CD4-positive, alpha-beta T cell treated with Interferon gamma for 1 hour (primary cell): ENCODE measurements around the gene ZP3.
"Not testable (repeated sequence)": the region's sequence is repeated elsewhere in the genome, so short reads cannot be mapped to it uniquely, and the experiment has no call there.

Experiments used
- DNase-seq: peaks from one replicate; pipeline ENCODE4 v3.0.0-alpha.2; 2020

ZP3 gene

GRCh38 chr7:76407718-76408117 is 17.0 kb upstream of the ZP3 start:
- DNase-seq: no peak

- no peak for DNase-seq
These were observed 16.6 kb upstream of the ZP3 start for GRCh38 chr7:76408121-76408560.

- no peak for DNase-seq
These were observed 15.2 kb upstream of the ZP3 start, which contains the start of gene SSC4D for GRCh38 chr7:76409537-76409936. Gene SSC4D, minus strand, starts transcription at chr7:76409697. Its CDS starts 5,258 bp downstream, at chr7:76404439.

GRCh38 chr7:76411626-76412025 is 13.1 kb upstream of the ZP3 start:
- no peak for DNase-seq

GRCh38 chr7:76412249-76412648 is 12.5 kb upstream of the ZP3 start:
- DNase-seq: no peak

GRCh38 chr7:76417654-76418310 is 7.0 kb upstream of the ZP3 start:
- not testable (repeated sequence) for DNase-seq

GRCh38 chr7:76421097-76421496 is 3.7 kb upstream of the ZP3 start:
- not testable (repeated sequence) for DNase-seq

- no peak for DNase-seq
These were observed 911 bp upstream of the ZP3 start for GRCh38 chr7:76423666-76424412.

- DNase-seq: no peak
These were observed 406 bp downstream of the ZP3 start for GRCh38 chr7:76425156-76425555.

- DNase-seq: not testable (repeated sequence)
These were observed 808 bp downstream of the ZP3 start for GRCh38 chr7:76425558-76425957.

GRCh38 chr7:76426246-76426645 is 1.5 kb downstream of the ZP3 start:
- no peak for DNase-seq

GRCh38 chr7:76427635-76428034 is 2.9 kb downstream of the ZP3 start:
- no peak for DNase-seq

GRCh38 chr7:76428149-76428823 is 3.5 kb downstream of the ZP3 start:
- no peak for DNase-seq

- DNase-seq: no peak
These were observed 4.4 kb downstream of the ZP3 start for GRCh38 chr7:76428868-76429805.

- no peak for DNase-seq
These were observed 5.5 kb downstream of the ZP3 start for GRCh38 chr7:76430211-76430610.

- no peak for DNase-seq
These were observed 6.1 kb downstream of the ZP3 start for GRCh38 chr7:76430836-76431235.

- peak; percentile 61 for DNase-seq
These were observed 13.1 kb downstream of the ZP3 start for GRCh38 chr7:76437873-76438272.

GRCh38 chr7:76439120-76439888 is 14.6 kb downstream of the ZP3 start:
- DNase-seq: not testable (repeated sequence)

- not testable (repeated sequence) for DNase-seq
These were observed 15.7 kb downstream of the ZP3 start for GRCh38 chr7:76440404-76440803.

GRCh38 chr7:76441792-76442191 is 17.0 kb downstream of the ZP3 start:
- not testable (repeated sequence) for DNase-seq

GRCh38 chr7:76442664-76443446 is 18.1 kb downstream of the ZP3 start:
- DNase-seq: not testable (repeated sequence)
